Effector CD4-positive, alpha-beta T cell (primary cell): ENCODE results near the gene DISP2.

Source experiments
- DNase-seq: peaks from one replicate; pipeline ENCODE4 v3.0.0-alpha.2; 2020

Gene DISP2

GRCh38 chr15:40328751-40329150, 29.3 kb upstream of the DISP2 start:
- no peak for DNase-seq

GRCh38 chr15:40329804-40330203, 28.2 kb upstream of the DISP2 start:
- DNase-seq: no peak

GRCh38 chr15:40330368-40330836, 27.6 kb upstream of the DISP2 start:
- no peak for DNase-seq

GRCh38 chr15:40331026-40331425, 27.0 kb upstream of the DISP2 start:
- DNase-seq: no peak

GRCh38 chr15:40331637-40332036, 26.4 kb upstream of the DISP2 start:
- DNase-seq: no peak

GRCh38 chr15:40332113-40332781, 25.8 kb upstream of the DISP2 start:
- DNase-seq: no peak

GRCh38 chr15:40333922-40334492, 24.0 kb upstream of the DISP2 start:
- no peak for DNase-seq

GRCh38 chr15:40334541-40334940, 23.5 kb upstream of the DISP2 start:
- no peak for DNase-seq

- DNase-seq: no peak
These were observed 22.9 kb upstream of the DISP2 start for GRCh38 chr15:40334941-40335795.

- no peak for DNase-seq
These were observed 21.9 kb upstream of the DISP2 start for GRCh38 chr15:40335938-40336743.

- no peak for DNase-seq
These were observed 21.3 kb upstream of the DISP2 start for GRCh38 chr15:40336744-40337122.

GRCh38 chr15:40337597-40337996, 20.4 kb upstream of the DISP2 start:
- no peak for DNase-seq

GRCh38 chr15:40338041-40338657, 19.9 kb upstream of the DISP2 start:
- peak; percentile 71 for DNase-seq

GRCh38 chr15:40338921-40339620, 18.9 kb upstream of the DISP2 start:
- DNase-seq: no peak

GRCh38 chr15:40339621-40339945, 18.4 kb upstream of the DISP2 start:
- no peak for DNase-seq

GRCh38 chr15:40340038-40340739, 17.8 kb upstream of the DISP2 start:
- DNase-seq: no peak

- no peak for DNase-seq
These were observed 17.1 kb upstream of the DISP2 start, which contains the start of gene CCDC9B for GRCh38 chr15:40340740-40341400. CCDC9B (minus strand) TSS chr15:40340939; CDS start chr15:40340819, 120 bp downstream.

GRCh38 chr15:40342416-40343320, 15.4 kb upstream of the DISP2 start:
- DNase-seq: no peak

- no peak for DNase-seq
These were observed 14.5 kb upstream of the DISP2 start for GRCh38 chr15:40343512-40343911.

- no peak for DNase-seq
These were observed 13.8 kb upstream of the DISP2 start for GRCh38 chr15:40344217-40344616.
